Bronchial epithelial cell (primary cell): ENCODE data around the gene SPOPL. TPM values are rescaled to one million over a fixed set of nuclear protein-coding genes. Genes with fewer than 3 reads are reported as not detected.
A peak's percentile ranks its signal among the peaks of the same experiment; 100 is the strongest.

ENCODE experiments used
- DNase-seq: peaks from one replicate; pipeline ENCODE4 v3.0.0-alpha.2; 2010; ENCODE audit warnings: low read depth
- FAIRE-seq: peaks from 2 replicates; lab custom pipeline; 2011; peaks lifted over from hg19 to GRCh38; lab: Jason Lieb, UNC
- H3K27me3 ChIP-seq: 2 replicates; pipeline ENCODE4 v1.5.1; 2011; ENCODE audit warnings: low read length; ENCODE audit not compliant: control insufficient read depth, insufficient read depth
- H3K36me3 ChIP-seq: 2 replicates; pipeline ENCODE4 v1.5.1; 2011; ENCODE audit warnings: low read length; ENCODE audit not compliant: control insufficient read depth, insufficient read depth
- H3K4me3 ChIP-seq: 2 replicates; pipeline ENCODE4 v1.5.1; 2011; ENCODE audit warnings: mild to moderate bottlenecking, low read depth, low read length, control low read depth
- CTCF ChIP-seq: IDR thresholded peaks from 2 replicates; pipeline ENCODE4 v1.5.1; 2011; ENCODE audit warnings: mild to moderate bottlenecking, moderate library complexity, low read length, control low read depth, inconsistent platforms; ENCODE audit not compliant: insufficient read depth, severe bottlenecking
- total RNA-seq: library from RNA; depleted of rRNA; stranded (reverse); fragments of >200 nt; gene quantifications from 2 replicates; pipeline ENCODE4 v1.2.1, GENCODE V29; 2014

Gene SPOPL
- total RNA-seq, 1 donor from 2014 or later = 34.8 TPM

GRCh38 chr2:138550172-138550571, 48.6 kb downstream of the SPOPL start:
- no peak for TF ChIP-seq CTCF
- Histone ChIP-seq H3K36me3 (peaks cover 4% of the 10 kb centered on the region), H3K27me3 (no peaks in the 10 kb centered on the region), H3K4me3 (no peak overlapping the region)
- no peak for FAIRE-seq
- DNase-seq = no peak

- no peaks in the 10 kb centered on the region for H3K27me3 ChIP-seq
- DNase-seq (no peak), FAIRE-seq (no peak)
- TF ChIP-seq CTCF = no peak
- H3K4me3 ChIP-seq = no peak overlapping the region
- peaks cover 4% of the 10 kb centered on the region for H3K36me3 ChIP-seq
These were observed 49.2 kb downstream of the SPOPL start for GRCh38 chr2:138550670-138551287.

- H3K36me3 ChIP-seq = peaks cover 4% of the 10 kb centered on the region
- H3K27me3 ChIP-seq = no peaks in the 10 kb centered on the region
- no peak for TF ChIP-seq CTCF
- H3K4me3 ChIP-seq = no peak overlapping the region
- DNase-seq (no peak), FAIRE-seq (no peak)
These were observed 52.6 kb downstream of the SPOPL start for GRCh38 chr2:138554123-138554522.

GRCh38 chr2:138559641-138560040, 58.1 kb downstream of the SPOPL start:
- no peak overlapping the region for H3K4me3 ChIP-seq
- no peaks in the 10 kb centered on the region for H3K27me3 ChIP-seq
- no peak for DNase-seq
- no peak for TF ChIP-seq CTCF
- no peak for FAIRE-seq
- no peaks in the 10 kb centered on the region for H3K36me3 ChIP-seq

- DNase-seq = peak; percentile 83
- Histone ChIP-seq H3K4me3 (no peak overlapping the region), H3K36me3 (peaks cover 2% of the 10 kb centered on the region), H3K27me3 (no peaks in the 10 kb centered on the region)
- TF ChIP-seq CTCF = no peak
- no peak for FAIRE-seq
These were observed 63.1 kb downstream of the SPOPL start for GRCh38 chr2:138564586-138565229.
